HG03196 (cell line): ENCODE measurements around the gene ACBD5.
A peak's percentile ranks its signal among the peaks of the same experiment; 100 is the strongest.

Experiments
- ATAC-seq: cut with Tn5 transposase; IDR thresholded peaks from one replicate; pipeline ENCODE4 v1.9.1; 2021; ENCODE audit not compliant: unreplicated experiment

The ACBD5 gene

GRCh38 chr10:27155066-27155754, 85.4 kb downstream of the ACBD5 start, which contains the start of gene MASTL:
MASTL (plus strand) TSS chr10:27155352; CDS start chr10:27155427, 75 bp downstream.
- ATAC-seq: peak; percentile 82

GRCh38 chr10:27153845-27154193, 86.8 kb downstream of the ACBD5 start:
- no peak for ATAC-seq

DNA sequence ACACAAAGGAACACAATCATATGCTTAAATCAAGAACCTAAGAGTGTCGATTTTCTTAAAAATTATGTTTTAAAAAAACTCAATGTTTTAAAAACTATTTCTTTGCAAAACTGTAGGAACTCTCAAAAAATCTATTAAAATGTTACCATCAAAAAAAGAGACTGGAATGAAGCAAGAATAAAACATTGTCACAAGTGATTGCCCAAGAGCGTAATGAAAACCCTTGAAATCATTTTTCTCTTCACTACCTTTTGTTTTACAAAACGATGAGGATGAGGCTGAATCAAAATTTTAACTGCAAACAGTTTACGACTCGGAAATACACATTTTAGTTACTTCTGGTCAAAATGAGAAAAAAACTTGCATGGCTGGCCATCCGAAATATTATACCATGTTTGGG, 87.3 kb downstream of the ACBD5 start:
- no peak for ATAC-seq

DNA sequence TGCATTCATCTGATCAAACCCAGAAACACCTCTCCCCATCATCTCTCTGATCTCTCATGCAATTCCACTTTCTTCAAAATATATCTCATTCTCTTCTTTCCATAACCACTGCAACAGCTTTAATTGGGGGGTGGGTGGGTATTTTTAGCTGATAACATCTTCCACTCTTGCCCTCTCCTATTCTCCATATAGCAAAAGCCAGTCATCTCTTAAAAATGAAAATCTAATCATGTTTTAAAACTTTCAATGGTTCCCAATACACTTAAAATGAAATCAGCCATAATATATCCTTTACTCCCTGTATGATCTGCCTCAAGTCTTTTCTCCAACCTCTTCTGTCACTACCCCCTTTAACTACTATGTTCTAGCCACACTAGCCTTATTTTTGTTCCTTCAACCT, 87.9 kb downstream of the ACBD5 start:
- no peak for ATAC-seq

DNA sequence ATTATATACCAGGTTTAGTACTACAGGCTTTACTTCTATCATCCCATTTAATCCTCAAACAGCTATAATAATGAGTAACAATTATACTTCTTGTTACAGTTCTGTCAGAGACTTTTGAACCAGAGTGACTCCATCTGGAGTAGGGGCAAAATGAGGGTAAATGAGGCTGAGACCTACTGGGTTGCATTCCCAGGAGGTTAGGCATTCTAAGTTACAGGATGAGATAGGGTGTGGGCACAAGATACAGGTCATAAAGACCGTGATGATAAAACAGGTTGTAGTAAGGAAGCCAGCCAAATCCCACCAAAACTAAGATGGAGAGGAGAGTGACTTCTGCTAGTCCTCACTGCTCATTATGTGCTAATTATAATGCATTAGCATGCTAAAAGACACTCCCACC, 90.3 kb downstream of the ACBD5 start:
- ATAC-seq: no peak

DNA sequence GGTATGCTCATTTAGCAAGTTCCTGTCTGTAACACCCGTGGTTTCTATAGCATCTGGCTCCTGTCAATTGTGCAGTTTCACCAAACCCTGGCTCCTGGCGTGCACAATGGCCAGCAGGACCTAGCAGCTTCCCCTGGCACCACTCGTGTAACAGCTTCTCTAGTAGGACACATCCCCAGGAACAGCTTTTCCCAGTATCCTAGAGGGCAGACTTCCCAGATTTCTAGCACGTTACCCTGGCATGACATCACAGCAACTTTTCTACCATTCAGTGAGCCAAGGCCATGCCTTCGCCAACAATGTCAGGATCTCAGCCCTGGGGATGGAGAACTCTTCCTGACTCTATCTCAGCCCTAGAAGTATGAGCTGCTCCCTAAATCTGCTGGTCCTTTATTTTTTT, 92.9 kb downstream of the ACBD5 start:
- no peak for ATAC-seq

DNA sequence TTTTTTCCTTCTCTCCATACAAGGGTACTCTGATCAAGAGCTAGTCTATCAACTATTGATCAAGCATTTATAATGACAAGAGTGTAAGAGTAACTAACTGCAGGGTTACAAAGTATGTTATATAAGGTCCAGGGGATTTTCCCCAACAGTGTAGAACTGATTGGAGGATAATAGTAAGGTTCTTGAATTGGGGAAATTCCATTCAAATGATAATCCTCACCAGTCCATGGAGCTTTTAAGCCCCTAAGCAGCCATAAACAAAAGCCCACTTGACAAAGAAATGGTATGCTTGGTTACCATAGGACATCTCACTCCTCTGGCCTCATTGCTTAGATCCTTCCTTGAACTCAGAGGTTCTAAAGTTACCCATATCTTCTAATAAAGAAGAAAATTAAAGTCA, 94.7 kb downstream of the ACBD5 start:
- ATAC-seq: no peak
